H1 (cell line): Measurements from ENCODE around the gene PAX4. TPM values are rescaled to one million over a fixed set of nuclear protein-coding genes. Genes with fewer than 3 reads are reported as not detected.

ENCODE experiments used
- BACH1 ChIP-seq: IDR thresholded peaks from 2 replicates; pipeline ENCODE4 v1.6.1; 2012; ENCODE audit warnings: low read length, improper control_type of control experiment
- CEBPB ChIP-seq: IDR thresholded peaks from 2 replicates; pipeline ENCODE4 v1.6.1; 2012; ENCODE audit warnings: low read depth, low read length
- E2F6 ChIP-seq: IDR thresholded peaks from 2 replicates; pipeline ENCODE4 v1.6.1; 2012; ENCODE audit warnings: inconsistent platforms
- EP300 ChIP-seq, 2 experiments: IDR thresholded peaks; 1 replicate in 1 of 2; 2 replicates in 1 of 2; pipeline ENCODE4 v1.6.1; 2011 to 2012; ENCODE audit warnings: low read depth in 2 of 2, low read length in 2 of 2, mild to moderate bottlenecking in 2 of 2, borderline replicate concordance in 1 of 2, inconsistent platforms in 1 of 2, moderate library complexity in 1 of 2
- HDAC6 ChIP-seq: IDR thresholded peaks from one replicate; pipeline ENCODE4 v1.7.1; 2012; ENCODE audit warnings: low read depth, mild to moderate bottlenecking, inconsistent platforms, low read length, moderate library complexity
- JUND ChIP-seq: IDR thresholded peaks from 2 replicates; pipeline ENCODE4 v1.6.1; 2011; ENCODE audit warnings: mild to moderate bottlenecking, improper control_type of control experiment, low read length
- KDM4A ChIP-seq: IDR thresholded peaks from one replicate; pipeline ENCODE4 v1.7.1; 2012; ENCODE audit warnings: low read depth, mild to moderate bottlenecking, moderate library complexity, low read length, inconsistent platforms; ENCODE audit not compliant: severe bottlenecking
- NANOG ChIP-seq: IDR thresholded peaks from 2 replicates; pipeline ENCODE4 v1.6.1; 2011; ENCODE audit warnings: low read length, low read depth, mild to moderate bottlenecking, inconsistent platforms; ENCODE audit not compliant: insufficient read depth, poor library complexity, severe bottlenecking
- POLR2A ChIP-seq, 2 experiments: IDR thresholded peaks; 1 replicate in 1 of 2; 2 replicates in 1 of 2; pipeline ENCODE4 v1.6.1; 2011; ENCODE audit warnings: low read depth in 2 of 2, low read length in 2 of 2, mild to moderate bottlenecking in 2 of 2; ENCODE audit errors: control extremely low read depth in 1 of 2
- RBBP5 ChIP-seq: IDR thresholded peaks from 2 replicates; pipeline ENCODE4 v1.7.1; 2012; ENCODE audit warnings: low read depth, mild to moderate bottlenecking, inconsistent platforms, low read length, moderate library complexity, borderline replicate concordance
- RNF2 ChIP-seq: fragments of 200-900, 300-1000 bp; sonication (generic); IDR thresholded peaks from 2 replicates; pipeline ENCODE4 v1.7.1; 2016; ENCODE audit warnings: borderline replicate concordance, low read depth, mild to moderate bottlenecking, antibody characterized with exemption, low read length; ENCODE audit not compliant: poor library complexity, severe bottlenecking; ENCODE audit errors: missing control alignments
- RXRA ChIP-seq: IDR thresholded peaks from 2 replicates; pipeline ENCODE4 v1.6.1; 2011; ENCODE audit warnings: low read depth, mild to moderate bottlenecking, low read length, moderate library complexity; ENCODE audit not compliant: insufficient read depth
- SAP30 ChIP-seq: fragments of 300-600 bp; sonication (generic); IDR thresholded peaks from 2 replicates; pipeline ENCODE4 v1.7.1; 2012; ENCODE audit warnings: low read length, moderate library complexity, mild to moderate bottlenecking, inconsistent platforms; ENCODE audit not compliant: insufficient read depth, insufficient replicate concordance
- SP2 ChIP-seq: IDR thresholded peaks from 2 replicates; pipeline ENCODE4 v1.6.1; 2012; ENCODE audit warnings: mild to moderate bottlenecking, low read length, inconsistent platforms
- SP4 ChIP-seq: IDR thresholded peaks from 2 replicates; pipeline ENCODE4 v1.6.1; 2012; ENCODE audit warnings: low read length, inconsistent platforms
- TAF7 ChIP-seq: optimal IDR thresholded peaks from 2 replicates; pipeline ENCODE3; 2011; ENCODE audit warnings: low read depth, mild to moderate bottlenecking, inconsistent platforms, low read length, moderate library complexity, borderline replicate concordance
- TCF12 ChIP-seq: IDR thresholded peaks from 2 replicates; pipeline ENCODE4 v1.6.1; 2011; ENCODE audit warnings: low read depth, mild to moderate bottlenecking, low read length
- ZNF274 ChIP-seq: IDR thresholded peaks from 2 replicates; pipeline ENCODE4 v1.7.0; 2012; ENCODE audit warnings: low read length, borderline replicate concordance; ENCODE audit errors: extremely low read depth
- polyA plus RNA-seq, 7 experiments: library from polyadenylated mRNA; depleted of rRNA in 3 of 7; stranded (reverse) in 5 of 7; unstranded in 2 of 7; fragments of >200 nt in 5 of 7; fragments of 200-250 nt in 2 of 7; gene quantifications; 1 replicate in 5 of 7; 2 replicates in 1 of 7; 4 replicates in 1 of 7; pipeline versions ENCODE4 v1.2.1 to v1.2.3, GENCODE V29; 2011 to 2013; ENCODE audit warnings: missing spikeins in 2 of 7, mixed read lengths in 2 of 7
- total RNA-seq: library from RNA; stranded (reverse); fragmentation: NEBNext Ultra II Directional; extraction: Animal tissue kit (Norgen Biotek cat#: 25700); gene quantifications from 2 replicates; pipeline ENCODE4 v1.2.1, GENCODE V29; 2021

Gene PAX4
- total and polyA plus RNA-seq, 2 of the 8 experiments (the other 6 are each of a cell fraction or from before 2014, with no cell fraction given): 0.20 TPM; not detected in 1

- TF ChIP-seq KDM4A (no peak), POLR2A (IDR thresholded peaks at IDR 0.05; ENCODE audit: control extremely low read depth in 1 of 2, low read depth in 2 of 2, low read length in 2 of 2) (peak; percentile 27 to 70; a peak in 1 of 3 replicates), E2F6 (no peak), TCF12 (no peak), CEBPB (no peak), SAP30 (peak; percentile 60), SP2 (no peak), NANOG (no peak), RNF2 (no peak), EP300 (IDR thresholded peaks at IDR 0.05; ENCODE audit: borderline replicate concordance in 1 of 2, low read depth in 2 of 2, low read length in 2 of 2) (no peak), BACH1 (no peak), HDAC6 (no peak), JUND (no peak), TAF7 (no peak), ZNF274 (no peak), RXRA (no peak), SP4 (peak; percentile 13; the same call in 1 of the 2 replicates), RBBP5 (no peak)
Observed at GRCh38 chr7:127650847-127651555, 33.1 kb upstream of the PAX4 start (continued).
